Subcutaneous adipose tissue (tissue), 4 donors: ENCODE data around the gene PANK4. TPM values are rescaled to one million over a fixed set of nuclear protein-coding genes. Genes with fewer than 3 reads are reported as not detected.

Experiments used
- CTCF ChIP-seq: fragments of 450-650 bp; IDR thresholded peaks from one replicate; pipeline ENCODE4 v1.5.1; 2016; ENCODE audit warnings: low read depth, mild to moderate bottlenecking, control low read depth, antibody characterized with exemption, moderate library complexity
- total RNA-seq, 4 donors: library from RNA; depleted of rRNA; stranded (reverse); fragments of >200 nt; gene quantifications; one replicate each; pipeline ENCODE4 v1.1.0, GENCODE V29; 2016

PANK4 gene
- total RNA-seq, 4 donors from 2014 or later: 11.4 to 24.4 (median 21.7) TPM

DNA sequence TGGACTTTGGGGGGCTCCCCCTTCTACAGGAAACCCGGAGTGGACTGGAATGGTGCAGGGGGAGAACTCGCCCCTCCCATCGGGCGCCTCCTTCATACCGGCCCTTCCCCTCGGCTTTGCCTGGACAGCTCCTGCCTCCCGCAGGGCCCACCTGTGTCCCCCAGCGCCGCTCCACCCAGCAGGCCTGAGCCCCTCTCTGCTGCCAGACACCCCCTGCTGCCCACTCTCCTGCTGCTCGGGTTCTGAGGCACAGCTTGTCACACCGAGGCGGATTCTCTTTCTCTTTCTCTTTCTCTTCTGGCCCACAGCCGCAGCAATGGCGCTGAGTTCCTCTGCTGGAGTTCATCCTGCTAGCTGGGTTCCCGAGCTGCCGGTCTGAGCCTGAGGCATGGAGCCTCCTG, 29.9 kb upstream of the PANK4 start, which contains the start of gene TNFRSF14:
TNFRSF14 (plus strand) TSS at position 95 of the 401 bp plus-strand sequence; CDS start at position 389, 294 bp downstream.
- TF ChIP-seq CTCF: no peak

DNA sequence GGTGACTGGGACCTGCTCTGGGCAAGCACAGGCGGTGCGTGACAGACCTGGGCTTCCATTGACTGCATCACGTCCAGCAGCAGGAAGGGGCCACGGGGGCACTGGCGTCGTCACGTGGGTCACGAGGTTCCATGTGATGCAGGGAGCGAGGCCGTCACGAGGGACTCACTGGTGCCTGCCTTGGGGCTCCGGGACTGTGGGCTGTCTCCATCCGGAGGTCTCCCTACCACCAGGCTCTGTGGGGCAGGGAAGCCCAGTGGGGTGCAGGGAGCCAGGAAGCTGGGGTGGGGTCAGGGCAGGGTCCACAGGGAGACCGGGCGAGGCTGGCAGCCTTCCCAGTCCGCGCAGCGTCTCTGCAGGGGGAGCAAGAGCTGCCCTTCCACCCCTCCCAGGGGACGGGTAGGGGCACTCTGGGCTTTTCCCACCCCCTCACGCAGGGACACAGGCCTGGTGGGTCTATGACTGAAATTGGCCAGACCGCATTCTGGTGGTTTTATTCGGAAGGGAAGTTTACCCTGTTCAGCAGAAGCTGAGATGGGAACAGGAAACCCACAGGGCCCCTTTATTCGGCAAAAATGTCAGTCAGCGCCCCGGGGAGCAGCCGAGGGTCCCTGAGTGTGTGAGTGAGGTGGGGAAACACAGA, 29.4 kb upstream of the PANK4 start:
- TF ChIP-seq CTCF: no peak

DNA sequence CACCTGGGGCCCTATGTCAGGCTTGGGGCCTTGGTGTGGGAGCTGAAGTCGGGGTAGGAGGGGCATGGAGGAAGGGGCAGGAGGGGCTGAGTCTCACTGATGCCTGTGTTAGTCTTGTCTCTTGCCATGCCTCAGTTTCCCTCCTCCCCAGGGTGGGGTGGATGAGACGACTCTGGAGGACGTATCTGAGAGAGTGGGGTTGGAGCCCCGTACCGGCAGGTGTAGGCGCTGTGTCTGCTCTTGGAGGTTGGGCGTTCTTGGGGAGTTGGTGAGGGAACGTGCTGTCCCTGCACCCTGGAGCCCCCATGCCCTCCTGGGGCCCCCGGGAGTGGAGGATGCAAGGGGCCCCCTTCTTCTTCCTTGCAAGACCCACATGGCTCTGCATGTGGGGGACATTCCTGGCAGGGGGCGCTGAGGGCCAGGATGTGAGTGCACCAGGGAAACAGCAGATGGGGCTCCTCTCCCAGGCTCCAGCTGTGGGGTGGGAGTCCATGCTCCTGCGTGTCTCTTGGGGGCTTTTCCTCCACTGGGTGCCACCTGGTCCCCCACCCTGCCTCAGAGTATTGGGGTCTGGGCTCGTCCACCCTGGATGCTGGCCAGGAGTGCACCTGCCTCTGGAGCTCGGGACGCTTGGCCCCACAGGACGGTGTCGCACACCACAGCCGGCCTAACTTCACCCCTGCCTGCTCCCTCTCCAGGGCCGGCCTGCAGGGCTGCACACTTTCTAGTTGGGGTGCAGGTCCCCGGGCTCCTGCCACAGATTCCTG, 28.4 kb upstream of the PANK4 start:
- TF ChIP-seq CTCF: no peak

DNA sequence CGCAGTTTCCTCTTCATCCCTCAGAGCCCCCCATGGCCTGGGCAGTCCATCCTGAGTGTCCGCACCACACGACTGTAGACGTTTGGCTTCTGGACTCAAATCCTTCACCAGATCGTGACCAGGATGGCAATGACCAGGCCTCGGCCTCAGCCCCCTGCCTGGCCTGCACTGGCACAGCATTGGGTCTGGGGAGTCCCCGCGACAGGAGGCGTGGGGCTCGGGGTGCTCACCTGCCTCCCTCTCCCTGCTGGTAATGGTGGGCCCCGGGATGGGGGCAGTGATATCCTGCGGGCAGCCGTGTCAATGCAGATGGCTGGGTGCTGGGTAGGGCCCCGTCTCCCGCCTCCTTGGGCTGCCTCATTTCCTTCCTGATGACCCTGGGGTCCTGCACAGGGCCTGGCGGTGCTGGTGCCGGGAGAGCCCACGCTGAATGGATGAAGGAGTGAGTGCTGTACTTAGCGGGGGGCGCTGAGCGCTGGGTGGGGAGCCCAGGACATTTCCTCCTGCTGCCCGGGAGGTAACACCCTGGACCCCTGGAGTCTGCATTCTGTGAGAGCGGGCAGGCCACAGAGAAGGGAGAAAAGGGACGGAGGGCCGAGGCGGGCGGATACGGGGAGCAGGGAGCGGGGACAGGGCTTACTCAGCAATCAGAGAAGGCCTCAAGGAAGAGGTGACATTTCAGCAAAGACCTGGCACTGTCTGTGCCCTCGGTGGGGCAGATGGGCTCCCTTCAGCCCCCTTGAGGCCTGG, 27.6 kb upstream of the PANK4 start:
- no peak for TF ChIP-seq CTCF

DNA sequence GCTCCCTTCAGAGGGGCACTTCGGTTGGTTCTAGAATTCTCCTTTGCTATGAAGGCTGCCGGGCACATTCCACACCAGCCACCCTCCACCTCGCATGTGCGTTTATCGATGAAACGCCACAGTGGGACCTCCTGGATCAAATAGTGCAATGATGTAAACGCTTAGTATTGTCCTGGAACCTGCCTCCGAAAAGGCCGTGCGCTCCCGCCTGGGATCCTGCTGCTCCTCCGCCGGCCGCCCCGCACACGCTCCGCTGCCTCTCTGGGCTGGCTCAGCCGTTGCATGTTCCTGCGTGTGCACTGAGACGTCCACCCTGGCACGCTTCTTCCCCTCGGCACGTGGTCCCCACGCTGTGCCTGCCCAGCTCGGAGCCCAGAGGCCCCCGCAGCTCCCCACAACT, 25.8 kb upstream of the PANK4 start:
- no peak for TF ChIP-seq CTCF

DNA sequence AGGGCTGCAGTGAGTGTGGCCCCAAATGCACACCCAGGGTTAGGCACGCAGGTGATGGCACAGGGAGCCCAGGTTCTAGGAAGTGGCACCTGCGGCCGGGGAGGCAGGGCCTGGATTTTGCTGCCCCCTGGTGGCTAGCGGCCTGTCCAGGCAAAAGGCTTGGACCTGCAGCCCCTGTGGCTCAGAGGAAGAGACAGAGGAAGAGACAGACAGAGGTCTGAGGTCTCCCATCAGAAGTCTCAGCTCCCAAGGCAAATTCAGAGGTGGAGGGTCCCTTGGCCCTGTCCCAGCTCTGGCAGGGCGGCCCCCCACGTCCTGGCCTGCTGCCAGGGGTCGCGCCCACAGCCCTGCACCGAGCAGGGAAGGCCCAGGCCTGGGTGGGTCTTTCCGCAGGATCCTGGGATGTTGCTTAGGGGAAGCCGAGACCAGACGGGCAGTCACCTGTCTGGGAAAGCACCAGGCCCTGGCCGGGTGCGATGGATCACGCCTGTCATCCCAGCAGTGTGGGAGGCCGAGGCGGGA, 21.7 kb upstream of the PANK4 start:
- TF ChIP-seq CTCF: no peak
